ENCODE measurements around the gene STK35. TPM values are rescaled to one million over a fixed set of nuclear protein-coding genes. Genes with fewer than 3 reads are reported as not detected.
A peak's percentile ranks its signal among the peaks of the same experiment; 100 is the strongest.

Gene STK35
- total and polyA plus RNA-seq, 2 of the 13 experiments (the other 11 are each of a cell fraction or from before 2014, with no cell fraction given) = 27.4 to 29.8 TPM

DNA sequence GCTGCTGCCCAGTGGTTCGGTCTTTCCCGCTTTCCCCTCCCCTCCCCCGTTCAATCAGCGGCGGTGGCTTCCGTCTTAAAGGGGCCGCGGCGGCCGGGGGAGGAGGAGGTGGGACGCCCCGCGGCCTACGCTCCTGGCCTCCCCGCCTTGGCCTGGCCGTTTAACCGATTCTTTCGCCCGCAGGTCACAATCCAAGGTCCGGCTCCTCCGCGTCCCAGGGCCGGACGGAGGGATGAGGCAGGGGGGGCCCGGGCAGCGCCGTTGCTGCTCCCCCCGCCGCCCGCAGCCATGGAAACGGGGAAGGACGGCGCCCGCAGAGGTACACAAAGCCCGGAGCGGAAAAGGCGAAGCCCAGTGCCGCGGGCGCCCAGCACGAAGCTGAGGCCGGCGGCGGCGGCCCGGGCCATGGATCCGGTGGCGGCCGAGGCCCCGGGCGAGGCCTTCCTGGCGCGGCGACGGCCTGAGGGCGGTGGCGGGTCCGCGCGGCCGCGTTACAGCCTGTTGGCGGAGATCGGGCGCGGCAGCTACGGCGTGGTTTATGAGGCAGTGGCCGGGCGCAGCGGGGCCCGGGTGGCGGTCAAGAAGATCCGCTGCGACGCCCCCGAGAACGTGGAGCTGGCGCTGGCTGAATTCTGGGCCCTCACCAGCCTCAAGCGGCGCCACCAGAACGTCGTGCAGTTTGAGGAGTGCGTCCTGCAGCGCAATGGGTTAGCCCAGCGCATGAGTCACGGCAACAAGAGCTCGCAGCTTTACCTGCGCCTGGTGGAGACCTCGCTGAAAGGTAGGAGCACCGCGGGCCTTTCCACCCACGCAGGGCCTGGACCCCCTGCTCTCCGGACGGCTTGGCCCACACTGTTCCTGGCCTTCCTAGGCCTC, 1.2 kb downstream of the STK35 start (continued):
- TF ChIP-seq LCORL (IDR thresholded peaks at IDR 0.05) = no peak
- TF ChIP-seq LCORL (CRISPR knock-in tag; IDR thresholded peaks at IDR 0.05) = peak; percentile 83; the same call in 1 of the 2 replicates
- TF ChIP-seq, protein P1, sequence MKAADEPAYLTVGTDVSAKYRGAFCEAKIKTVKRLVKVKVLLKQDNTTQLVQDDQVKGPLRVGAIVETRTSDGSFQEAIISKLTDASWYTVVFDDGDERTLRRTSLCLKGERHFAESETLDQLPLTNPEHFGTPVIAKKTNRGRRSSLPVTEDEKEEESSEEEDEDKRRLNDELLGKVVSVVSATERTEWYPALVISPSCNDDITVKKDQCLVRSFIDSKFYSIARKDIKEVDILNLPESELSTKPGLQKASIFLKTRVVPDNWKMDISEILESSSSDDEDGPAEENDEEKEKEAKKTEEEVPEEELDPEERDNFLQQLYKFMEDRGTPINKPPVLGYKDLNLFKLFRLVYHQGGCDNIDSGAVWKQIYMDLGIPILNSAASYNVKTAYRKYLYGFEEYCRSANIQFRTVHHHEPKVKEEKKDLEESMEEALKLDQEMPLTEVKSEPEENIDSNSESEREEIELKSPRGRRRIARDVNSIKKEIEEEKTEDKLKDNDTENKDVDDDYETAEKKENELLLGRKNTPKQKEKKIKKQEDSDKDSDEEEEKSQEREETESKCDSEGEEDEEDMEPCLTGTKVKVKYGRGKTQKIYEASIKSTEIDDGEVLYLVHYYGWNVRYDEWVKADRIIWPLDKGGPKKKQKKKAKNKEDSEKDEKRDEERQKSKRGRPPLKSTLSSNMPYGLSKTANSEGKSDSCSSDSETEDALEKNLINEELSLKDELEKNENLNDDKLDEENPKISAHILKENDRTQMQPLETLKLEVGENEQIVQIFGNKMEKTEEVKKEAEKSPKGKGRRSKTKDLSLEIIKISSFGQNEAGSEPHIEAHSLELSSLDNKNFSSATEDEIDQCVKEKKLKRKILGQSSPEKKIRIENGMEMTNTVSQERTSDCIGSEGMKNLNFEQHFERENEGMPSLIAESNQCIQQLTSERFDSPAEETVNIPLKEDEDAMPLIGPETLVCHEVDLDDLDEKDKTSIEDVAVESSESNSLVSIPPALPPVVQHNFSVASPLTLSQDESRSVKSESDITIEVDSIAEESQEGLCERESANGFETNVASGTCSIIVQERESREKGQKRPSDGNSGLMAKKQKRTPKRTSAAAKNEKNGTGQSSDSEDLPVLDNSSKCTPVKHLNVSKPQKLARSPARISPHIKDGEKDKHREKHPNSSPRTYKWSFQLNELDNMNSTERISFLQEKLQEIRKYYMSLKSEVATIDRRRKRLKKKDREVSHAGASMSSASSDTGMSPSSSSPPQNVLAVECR (CRISPR knock-in tag; IDR thresholded peaks at IDR 0.05; ENCODE audit: borderline replicate concordance) = peak; percentile 75
- TF ChIP-seq DPF2 (CRISPR knock-in tag; IDR thresholded peaks at IDR 0.05; ENCODE audit: borderline replicate concordance, low read depth) = 0 out of 2 replicates have a peak, but pooled peaks have one; percentile 8
- no peak for TF ChIP-seq ZNF530 (CRISPR knock-in tag; IDR thresholded peaks at IDR 0.05; ENCODE audit: low read depth)
- TF ChIP-seq, protein P2, sequence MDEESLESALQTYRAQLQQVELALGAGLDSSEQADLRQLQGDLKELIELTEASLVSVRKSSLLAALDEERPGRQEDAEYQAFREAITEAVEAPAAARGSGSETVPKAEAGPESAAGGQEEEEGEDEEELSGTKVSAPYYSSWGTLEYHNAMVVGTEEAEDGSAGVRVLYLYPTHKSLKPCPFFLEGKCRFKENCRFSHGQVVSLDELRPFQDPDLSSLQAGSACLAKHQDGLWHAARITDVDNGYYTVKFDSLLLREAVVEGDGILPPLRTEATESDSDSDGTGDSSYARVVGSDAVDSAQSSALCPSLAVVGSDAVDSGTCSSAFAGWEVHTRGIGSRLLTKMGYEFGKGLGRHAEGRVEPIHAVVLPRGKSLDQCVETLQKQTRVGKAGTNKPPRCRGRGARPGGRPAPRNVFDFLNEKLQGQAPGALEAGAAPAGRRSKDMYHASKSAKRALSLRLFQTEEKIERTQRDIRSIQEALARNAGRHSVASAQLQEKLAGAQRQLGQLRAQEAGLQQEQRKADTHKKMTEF (CRISPR knock-in tag; IDR thresholded peaks at IDR 0.05) = peak; percentile 43
- peak; percentile 16; the same call in 1 of the 2 replicates for TF ChIP-seq ZBTB20 (CRISPR knock-in tag; IDR thresholded peaks at IDR 0.05; ENCODE audit: borderline replicate concordance, low read depth)
- TF ChIP-seq ZNF251 (CRISPR knock-in tag; IDR thresholded peaks at IDR 0.05) = no peak; the same call in 1 of the 2 replicates
- TF ChIP-seq NFRKB (IDR thresholded peaks at IDR 0.05) = no peak
- peak; percentile 59; the same call in 1 of the 2 replicates for TF ChIP-seq ZNF331 (CRISPR knock-in tag; IDR thresholded peaks at IDR 0.05)
- peak; percentile 41 for TF ChIP-seq FOSL1 (CRISPR knock-in tag; IDR thresholded peaks at IDR 0.05; ENCODE audit: borderline replicate concordance)
- TF ChIP-seq ZSCAN12 (CRISPR knock-in tag; IDR thresholded peaks at IDR 0.05) = peak; percentile 57; the same call in 1 of the 2 replicates
- TF ChIP-seq HNRNPK (IDR thresholded peaks at IDR 0.05; ENCODE audit: low read depth, low read length, poor library complexity, severe bottlenecking) = peak; percentile 87
- TF ChIP-seq HMG20B (CRISPR knock-in tag; conservative IDR thresholded peaks at IDR 0.05) = no peak; the same call in 1 of the 2 replicates
- TF ChIP-seq ZNF430 (CRISPR knock-in tag; IDR thresholded peaks at IDR 0.05) = no peak
- peak; percentile 52; the same call in 1 of the 2 replicates for TF ChIP-seq ELF3 (CRISPR knock-in tag; IDR thresholded peaks at IDR 0.05)
- peak; percentile 62 for TF ChIP-seq THAP11 (CRISPR knock-in tag; IDR thresholded peaks at IDR 0.05)
- TF ChIP-seq ZNF614 (CRISPR knock-in tag; IDR thresholded peaks at IDR 0.05; ENCODE audit: borderline replicate concordance) = peak; percentile 33; the same call in 1 of the 2 replicates
- TF ChIP-seq ZNF772 (CRISPR knock-in tag; IDR thresholded peaks at IDR 0.05) = peak; percentile 57; the same call in 1 of the 2 replicates
- TF ChIP-seq TCF7 (IDR thresholded peaks at IDR 0.05; ENCODE audit: low read depth) = no peak
- TF ChIP-seq ZNF224 (CRISPR knock-in tag; IDR thresholded peaks at IDR 0.05) = 0 out of 2 replicates have a peak, but pooled peaks have one; percentile 62
- TF ChIP-seq, protein P3, sequence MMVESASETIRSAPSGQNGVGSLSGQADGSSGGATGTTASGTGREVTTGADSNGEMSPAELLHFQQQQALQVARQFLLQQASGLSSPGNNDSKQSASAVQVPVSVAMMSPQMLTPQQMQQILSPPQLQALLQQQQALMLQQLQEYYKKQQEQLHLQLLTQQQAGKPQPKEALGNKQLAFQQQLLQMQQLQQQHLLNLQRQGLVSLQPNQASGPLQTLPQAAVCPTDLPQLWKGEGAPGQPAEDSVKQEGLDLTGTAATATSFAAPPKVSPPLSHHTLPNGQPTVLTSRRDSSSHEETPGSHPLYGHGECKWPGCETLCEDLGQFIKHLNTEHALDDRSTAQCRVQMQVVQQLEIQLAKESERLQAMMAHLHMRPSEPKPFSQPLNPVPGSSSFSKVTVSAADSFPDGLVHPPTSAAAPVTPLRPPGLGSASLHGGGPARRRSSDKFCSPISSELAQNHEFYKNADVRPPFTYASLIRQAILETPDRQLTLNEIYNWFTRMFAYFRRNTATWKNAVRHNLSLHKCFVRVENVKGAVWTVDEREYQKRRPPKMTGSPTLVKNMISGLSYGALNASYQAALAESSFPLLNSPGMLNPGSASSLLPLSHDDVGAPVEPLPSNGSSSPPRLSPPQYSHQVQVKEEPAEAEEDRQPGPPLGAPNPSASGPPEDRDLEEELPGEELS (CRISPR knock-in tag; IDR thresholded peaks at IDR 0.05) = peak; percentile 56
- no peak for TF ChIP-seq NCOR1 (IDR thresholded peaks at IDR 0.05; ENCODE audit: borderline replicate concordance, low read length)

All from HepG2 (cell line).